Measurements from ENCODE around the gene ACAP3. TPM values are rescaled to one million over a fixed set of nuclear protein-coding genes. Genes with fewer than 3 reads are reported as not detected.

The ACAP3 gene
- total and polyA plus RNA-seq, 7 experiments from 2014 or later: 3.2 to 70.8 (median 55.1) TPM

DNA sequence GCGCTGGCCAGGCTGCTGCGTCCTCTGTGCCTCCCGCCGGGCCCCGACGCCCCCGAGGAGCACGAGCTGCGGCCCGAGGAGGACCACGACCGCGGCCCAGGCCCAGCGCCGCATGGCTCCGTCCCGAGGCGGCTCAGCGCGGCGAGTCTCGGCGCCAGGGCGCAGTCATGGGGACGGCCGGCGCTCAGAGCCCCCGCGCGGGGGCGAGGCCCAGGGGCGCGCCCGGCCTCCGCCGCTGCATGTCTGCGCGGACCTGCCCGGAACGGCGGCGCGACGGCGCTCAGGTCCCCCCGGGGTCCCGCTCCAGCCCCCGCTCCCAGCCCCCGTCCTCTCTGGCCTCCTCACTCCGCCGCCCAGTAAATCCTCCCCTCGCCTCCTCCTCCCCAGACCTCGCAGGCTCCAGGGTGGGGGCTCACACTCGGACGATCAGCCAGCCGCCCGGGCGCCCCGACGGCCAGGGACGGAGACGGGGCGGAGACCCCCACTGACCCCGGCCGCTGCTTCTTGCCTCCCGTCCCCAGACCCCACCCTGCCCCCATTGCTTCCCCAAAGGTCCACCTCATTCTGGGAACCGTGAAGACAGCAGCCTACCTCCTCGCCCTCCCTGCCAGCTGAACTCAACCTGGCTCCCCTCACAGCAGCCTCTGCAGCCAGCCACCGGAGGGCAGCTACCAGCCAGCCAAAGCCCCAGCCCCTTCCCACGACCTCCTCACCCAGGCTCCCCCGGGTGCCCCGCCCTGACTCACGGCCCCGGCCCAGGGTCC, 61.0 kb downstream of the ACAP3 start, which contains the start of gene C1QTNF12:
Gene C1QTNF12, minus strand, starts transcription at position 146 of the 764 bp plus-strand sequence. Its CDS starts 32 bp downstream, at position 114.
- intact Hi-C loops (cut with micrococcal nuclease): no loop called here
- peaks cover 0 to 4% (median 0%) of the 10 kb centered on the region in 5 donors for H3K27me3 Mint-ChIP-seq
- no peaks in the 10 kb centered on the region for H3K9me3 ChIP-seq (ENCODE audit: control insufficient read depth in 2 of 3, low read length in 3 of 3)
- no peak within 1 kb of the TSS for H3K27ac ChIP-seq (ENCODE audit: low read depth, low read length)
- H3K27me3 ChIP-seq (ENCODE audit: control insufficient read depth in 2 of 2, insufficient read depth in 2 of 2, low read length in 2 of 2): no peaks in the 10 kb centered on the region
- DNase-seq (no peak), ATAC-seq (no peak)
- CTCF ChIA-PET: no interaction called here
- H3K4me3 ChIP-seq (ENCODE audit: low read length): no peak within 1 kb of the TSS
- H3K9me3 Mint-ChIP-seq: no peaks in the 10 kb centered on the region
- H3K4me3 Mint-ChIP-seq: peak within 1 kb of the TSS in 1 of 10 donors; percentile 25
- H3K36me3 Mint-ChIP-seq: no peaks in the 10 kb centered on the region
- peaks cover 0 to 17% (median 11%) of the 10 kb centered on the region in 7 donors for H3K4me1 Mint-ChIP-seq
- no peaks in the 10 kb centered on the region for H3K36me3 ChIP-seq (ENCODE audit: control insufficient read depth in 2 of 3, insufficient read depth in 3 of 3, low read length in 3 of 3)
- H3K4me1 ChIP-seq (ENCODE audit: control insufficient read depth in 2 of 2, insufficient read depth in 2 of 2, low read length in 2 of 2): peaks cover 10 to 12% of the 10 kb centered on the region in 2 donors
- POLR2A ChIA-PET: interaction anchor here (0.6 to 1.3 kb wide), 2 partner anchors 16 to 30 kb away, joined by 4 to 5 read pairs; no protein-coding TSS in a partner anchor
- no peak within 1 kb of the TSS for H3K27ac Mint-ChIP-seq

DNA sequence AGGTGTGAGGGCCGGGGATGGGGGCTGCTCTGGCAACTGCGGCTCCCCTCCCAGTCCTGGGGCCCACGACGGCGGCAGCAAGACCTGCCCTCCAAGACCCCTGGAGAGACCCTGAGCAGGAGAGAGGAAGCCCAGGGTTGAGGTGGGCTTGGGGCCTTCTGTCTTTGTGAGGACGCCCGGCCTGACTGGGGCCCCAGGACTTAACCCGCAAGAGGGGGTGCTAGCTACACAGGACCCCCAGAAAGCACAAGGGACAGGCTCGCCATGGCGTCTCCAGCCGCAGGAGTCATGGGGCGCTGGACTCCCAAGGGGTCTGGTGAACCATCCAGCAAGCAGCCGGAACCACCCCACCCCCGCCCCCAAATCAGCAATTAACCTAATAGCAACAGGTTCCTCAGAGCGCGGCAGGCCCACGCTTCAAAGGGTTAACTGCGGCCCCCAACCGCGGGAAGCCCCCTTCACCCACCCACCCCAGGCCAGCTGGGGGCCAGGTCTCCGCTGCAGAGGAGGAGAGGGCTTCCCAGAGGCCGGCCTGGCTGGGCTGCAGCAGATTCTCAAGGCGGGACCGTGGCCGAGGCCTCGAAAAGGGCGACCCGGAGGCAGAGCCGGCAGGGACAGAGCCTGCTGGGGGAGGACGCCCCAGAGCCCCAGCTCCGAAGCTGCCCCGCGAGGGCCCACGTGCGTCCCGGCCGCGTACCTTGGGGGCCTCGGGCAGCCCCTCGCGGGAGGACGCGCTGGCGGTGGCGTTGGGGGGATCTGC, 61.7 kb downstream of the ACAP3 start:
- Histone ChIP-seq H3K9me3 (ENCODE audit: control insufficient read depth in 2 of 3, low read length in 3 of 3) (no peaks in the 10 kb centered on the region), H3K27ac (ENCODE audit: low read depth, low read length) (no peak overlapping the region), H3K4me3 (ENCODE audit: low read length) (no peak overlapping the region), H3K27me3 (ENCODE audit: control insufficient read depth in 2 of 2, insufficient read depth in 2 of 2, low read length in 2 of 2) (no peaks in the 10 kb centered on the region), H3K4me1 (ENCODE audit: control insufficient read depth in 2 of 2, insufficient read depth in 2 of 2, low read length in 2 of 2) (peaks cover 6% of the 10 kb centered on the region in 2 donors), H3K36me3 (ENCODE audit: control insufficient read depth in 2 of 3, insufficient read depth in 3 of 3, low read length in 3 of 3) (no peaks in the 10 kb centered on the region)
- DNase-seq (no peak), ATAC-seq (no peak)
- H3K36me3 Mint-ChIP-seq: no peaks in the 10 kb centered on the region
- H3K4me3 Mint-ChIP-seq: peak overlapping the region in 1 of 10 donors; percentile 25
- H3K27me3 Mint-ChIP-seq: peaks cover 0 to 4% (median 0%) of the 10 kb centered on the region in 5 donors
- H3K4me1 Mint-ChIP-seq: peaks cover 0 to 15% (median 8%) of the 10 kb centered on the region in 7 donors
- ChIA-PET POLR2A (no interaction called here), CTCF (no interaction called here)
- intact Hi-C loops (cut with micrococcal nuclease): no loop called here
- no peaks in the 10 kb centered on the region for H3K9me3 Mint-ChIP-seq
- no peak overlapping the region for H3K27ac Mint-ChIP-seq

DNA sequence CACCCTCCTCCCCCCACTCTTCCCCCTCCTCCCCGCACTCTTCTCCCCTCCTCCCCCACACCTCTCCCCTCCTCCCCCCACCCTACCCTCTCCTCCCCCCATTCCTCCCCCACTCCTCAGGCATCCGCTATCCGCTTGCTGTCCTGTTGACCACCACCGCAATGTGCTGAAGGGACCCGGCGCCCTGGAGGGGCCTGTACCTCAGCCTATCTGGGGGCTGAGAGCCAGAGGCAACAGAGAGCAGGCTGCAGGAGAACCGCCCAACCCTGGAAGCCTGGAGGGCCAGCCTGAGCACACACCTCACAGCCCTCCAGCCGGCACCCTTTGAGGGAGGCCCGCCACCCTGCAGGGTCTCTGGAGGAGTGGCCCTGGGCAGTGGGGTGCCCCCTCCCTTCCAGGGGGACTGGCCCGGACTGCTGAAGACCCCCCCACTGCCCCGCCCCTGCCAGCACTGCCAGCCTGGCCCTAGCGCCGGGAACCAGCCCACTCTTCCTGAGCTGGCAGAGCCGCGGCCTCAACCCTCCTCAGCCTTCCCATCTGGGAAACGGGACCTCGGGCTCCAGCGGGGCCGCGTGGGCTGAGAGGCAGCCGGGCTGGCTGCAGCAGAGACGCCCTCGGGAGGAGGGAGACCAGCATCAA, 62.4 kb downstream of the ACAP3 start:
- no peak overlapping the region for H3K27ac ChIP-seq (ENCODE audit: low read depth, low read length)
- Mint-ChIP-seq H3K4me1 (peaks cover 0 to 8% (median 2%) of the 10 kb centered on the region in 7 donors), H3K9me3 (no peaks in the 10 kb centered on the region), H3K27ac (no peak overlapping the region), H3K4me3 (no peak overlapping the region), H3K36me3 (no peaks in the 10 kb centered on the region), H3K27me3 (peaks cover 0 to 4% (median 0%) of the 10 kb centered on the region in 5 donors)
- intact Hi-C loops (cut with micrococcal nuclease): no loop called here
- DNase-seq (no peak), ATAC-seq (no peak)
- no peaks in the 10 kb centered on the region for H3K36me3 ChIP-seq (ENCODE audit: control insufficient read depth in 2 of 3, insufficient read depth in 3 of 3, low read length in 3 of 3)
- no peaks in the 10 kb centered on the region for H3K4me1 ChIP-seq (ENCODE audit: control insufficient read depth in 2 of 2, insufficient read depth in 2 of 2, low read length in 2 of 2)
- ChIA-PET POLR2A (no interaction called here), CTCF (no interaction called here)
- H3K4me3 ChIP-seq (ENCODE audit: low read length): no peak overlapping the region
- no peaks in the 10 kb centered on the region for H3K27me3 ChIP-seq (ENCODE audit: control insufficient read depth in 2 of 2, insufficient read depth in 2 of 2, low read length in 2 of 2)
- H3K9me3 ChIP-seq (ENCODE audit: control insufficient read depth in 2 of 3, low read length in 3 of 3): no peaks in the 10 kb centered on the region

DNA sequence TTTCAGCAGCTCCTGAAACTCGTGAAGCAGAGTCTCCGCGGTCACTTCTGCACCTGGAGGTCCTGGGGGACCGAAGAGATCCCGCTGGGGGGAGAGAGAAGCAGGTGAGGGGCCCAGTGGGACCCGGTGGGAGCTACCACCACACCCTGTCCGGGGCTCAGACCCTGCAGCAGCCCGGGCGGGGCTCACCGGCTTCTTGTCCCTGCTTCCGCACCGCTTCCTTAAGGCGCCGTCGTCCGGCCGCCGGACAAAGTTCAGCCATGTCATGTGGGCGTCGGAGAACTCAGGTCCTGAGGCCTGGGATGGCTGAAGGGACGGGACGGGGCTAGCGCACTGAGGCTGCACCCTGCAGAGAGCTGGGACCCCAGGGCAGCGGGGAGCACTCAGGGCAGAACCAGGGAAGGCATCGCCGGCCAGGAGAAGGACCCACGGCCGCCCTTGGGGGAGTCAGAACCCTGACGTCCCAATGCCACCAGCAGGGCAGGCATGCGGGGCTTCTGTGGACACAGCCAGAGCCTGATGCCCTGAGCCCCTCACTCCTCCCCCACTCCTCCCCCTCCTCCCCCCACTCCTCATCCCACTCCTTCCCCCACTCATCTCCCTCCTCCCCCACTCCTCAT, 63.4 kb downstream of the ACAP3 start:
- H3K4me1 Mint-ChIP-seq: no peaks in the 10 kb centered on the region
- Histone ChIP-seq H3K27ac (ENCODE audit: low read depth, low read length) (no peak overlapping the region), H3K9me3 (ENCODE audit: control insufficient read depth in 2 of 3, low read length in 3 of 3) (no peaks in the 10 kb centered on the region), H3K4me3 (ENCODE audit: low read length) (no peak overlapping the region), H3K4me1 (ENCODE audit: control insufficient read depth in 2 of 2, insufficient read depth in 2 of 2, low read length in 2 of 2) (no peaks in the 10 kb centered on the region), H3K27me3 (ENCODE audit: control insufficient read depth in 2 of 2, insufficient read depth in 2 of 2, low read length in 2 of 2) (no peaks in the 10 kb centered on the region), H3K36me3 (ENCODE audit: control insufficient read depth in 2 of 3, insufficient read depth in 3 of 3, low read length in 3 of 3) (no peaks in the 10 kb centered on the region)
- no peaks in the 10 kb centered on the region for H3K36me3 Mint-ChIP-seq
- ChIA-PET POLR2A (no interaction called here), CTCF (no interaction called here)
- no peaks in the 10 kb centered on the region for H3K9me3 Mint-ChIP-seq
- no peak for ATAC-seq
- H3K27ac Mint-ChIP-seq: no peak overlapping the region
- H3K4me3 Mint-ChIP-seq: no peak overlapping the region
- DNase-seq: no peak
- H3K27me3 Mint-ChIP-seq: peaks cover 0 to 4% (median 0%) of the 10 kb centered on the region in 5 donors
- intact Hi-C loops (cut with micrococcal nuclease): no loop called here

DNA sequence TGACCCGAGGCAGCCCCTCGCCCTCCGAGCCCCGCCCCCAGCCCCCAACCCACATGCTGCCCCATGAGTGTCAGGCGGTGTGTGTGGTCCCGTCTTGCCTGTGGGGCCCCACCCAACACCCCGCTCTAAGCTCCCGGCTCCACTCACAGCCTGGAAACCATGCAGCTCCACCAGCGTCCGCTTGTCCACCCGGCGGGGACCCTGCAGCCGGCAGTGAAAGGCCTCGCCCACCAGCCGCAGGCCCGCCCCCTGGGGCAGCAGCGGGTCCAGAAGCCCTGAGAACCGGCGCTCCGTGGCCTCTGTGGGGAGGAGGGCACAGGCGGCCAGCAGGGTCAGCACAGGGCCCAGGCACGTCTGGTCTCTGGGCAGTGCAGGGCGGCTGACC, 63.9 kb downstream of the ACAP3 start:
- peaks cover 0 to 4% (median 0%) of the 10 kb centered on the region in 5 donors for H3K27me3 Mint-ChIP-seq
- no peaks in the 10 kb centered on the region for H3K4me1 Mint-ChIP-seq
- no peaks in the 10 kb centered on the region for H3K9me3 Mint-ChIP-seq
- H3K4me3 Mint-ChIP-seq: no peak overlapping the region
- Histone ChIP-seq H3K27me3 (ENCODE audit: control insufficient read depth in 2 of 2, insufficient read depth in 2 of 2, low read length in 2 of 2) (no peaks in the 10 kb centered on the region), H3K27ac (ENCODE audit: low read depth, low read length) (no peak overlapping the region), H3K4me1 (ENCODE audit: control insufficient read depth in 2 of 2, insufficient read depth in 2 of 2, low read length in 2 of 2) (no peaks in the 10 kb centered on the region), H3K36me3 (ENCODE audit: control insufficient read depth in 2 of 3, insufficient read depth in 3 of 3, low read length in 3 of 3) (no peaks in the 10 kb centered on the region), H3K9me3 (ENCODE audit: control insufficient read depth in 2 of 3, low read length in 3 of 3) (no peaks in the 10 kb centered on the region), H3K4me3 (ENCODE audit: low read length) (no peak overlapping the region)
- CTCF ChIA-PET: no interaction called here
- intact Hi-C loops (cut with micrococcal nuclease): no loop called here
- no peak for DNase-seq
- no peaks in the 10 kb centered on the region for H3K36me3 Mint-ChIP-seq
- POLR2A ChIA-PET: no interaction called here
- peak; percentile 1 for ATAC-seq
- H3K27ac Mint-ChIP-seq: no peak overlapping the region

DNA sequence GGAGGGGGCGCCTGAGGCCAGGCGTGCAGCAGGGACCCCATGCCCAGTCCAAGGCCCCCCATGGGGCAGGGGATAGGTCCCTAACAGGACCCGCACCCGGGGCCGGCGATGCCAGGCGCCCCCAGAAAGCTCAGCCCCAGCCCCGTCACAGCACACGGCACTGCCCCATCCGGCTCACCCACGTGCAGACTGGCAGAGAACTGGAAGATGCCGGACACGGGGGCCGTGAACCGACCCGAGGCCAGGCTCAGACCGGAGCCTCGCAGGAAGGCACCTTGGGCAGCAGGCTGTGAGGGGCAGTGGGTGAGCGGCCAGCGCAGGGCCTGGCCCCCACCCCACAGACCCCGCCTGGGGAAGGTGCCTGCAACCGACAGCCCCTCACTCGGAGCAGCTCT, 64.5 kb downstream of the ACAP3 start:
- H3K4me1 ChIP-seq (ENCODE audit: control insufficient read depth in 2 of 2, insufficient read depth in 2 of 2, low read length in 2 of 2): no peaks in the 10 kb centered on the region
- H3K27ac ChIP-seq (ENCODE audit: low read depth, low read length): no peak overlapping the region
- H3K9me3 ChIP-seq (ENCODE audit: control insufficient read depth in 2 of 3, low read length in 3 of 3): no peaks in the 10 kb centered on the region
- Mint-ChIP-seq H3K4me1 (no peaks in the 10 kb centered on the region), H3K9me3 (no peaks in the 10 kb centered on the region), H3K27ac (no peak overlapping the region), H3K36me3 (no peaks in the 10 kb centered on the region), H3K27me3 (peaks cover 0 to 4% (median 0%) of the 10 kb centered on the region in 5 donors), H3K4me3 (no peak overlapping the region)
- H3K4me3 ChIP-seq (ENCODE audit: low read length): no peak overlapping the region
- ATAC-seq (peak; percentile 12), DNase-seq (no peak)
- POLR2A ChIA-PET: no interaction called here
- H3K36me3 ChIP-seq (ENCODE audit: control insufficient read depth in 2 of 3, insufficient read depth in 3 of 3, low read length in 3 of 3): no peaks in the 10 kb centered on the region
- CTCF ChIA-PET: no interaction called here
- intact Hi-C loops (cut with micrococcal nuclease): no loop called here
- no peaks in the 10 kb centered on the region for H3K27me3 ChIP-seq (ENCODE audit: control insufficient read depth in 2 of 2, insufficient read depth in 2 of 2, low read length in 2 of 2)
